ENCODE measurements around the gene XPR1. TPM values are rescaled to one million over a fixed set of nuclear protein-coding genes. Genes with fewer than 3 reads are reported as not detected.

Gene XPR1
- total RNA-seq, 4 donors from 2014 or later: 10.0 to 29.7 (median 26.2) TPM

- no peaks in the 10 kb centered on the region for H3K27me3 ChIP-seq
- H3K27ac ChIP-seq: no peak overlapping the region
- TF ChIP-seq, protein P1, sequence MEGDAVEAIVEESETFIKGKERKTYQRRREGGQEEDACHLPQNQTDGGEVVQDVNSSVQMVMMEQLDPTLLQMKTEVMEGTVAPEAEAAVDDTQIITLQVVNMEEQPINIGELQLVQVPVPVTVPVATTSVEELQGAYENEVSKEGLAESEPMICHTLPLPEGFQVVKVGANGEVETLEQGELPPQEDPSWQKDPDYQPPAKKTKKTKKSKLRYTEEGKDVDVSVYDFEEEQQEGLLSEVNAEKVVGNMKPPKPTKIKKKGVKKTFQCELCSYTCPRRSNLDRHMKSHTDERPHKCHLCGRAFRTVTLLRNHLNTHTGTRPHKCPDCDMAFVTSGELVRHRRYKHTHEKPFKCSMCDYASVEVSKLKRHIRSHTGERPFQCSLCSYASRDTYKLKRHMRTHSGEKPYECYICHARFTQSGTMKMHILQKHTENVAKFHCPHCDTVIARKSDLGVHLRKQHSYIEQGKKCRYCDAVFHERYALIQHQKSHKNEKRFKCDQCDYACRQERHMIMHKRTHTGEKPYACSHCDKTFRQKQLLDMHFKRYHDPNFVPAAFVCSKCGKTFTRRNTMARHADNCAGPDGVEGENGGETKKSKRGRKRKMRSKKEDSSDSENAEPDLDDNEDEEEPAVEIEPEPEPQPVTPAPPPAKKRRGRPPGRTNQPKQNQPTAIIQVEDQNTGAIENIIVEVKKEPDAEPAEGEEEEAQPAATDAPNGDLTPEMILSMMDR (IDR thresholded peaks at IDR 0.05): no peak
- TF ChIP-seq POLR2A (IDR thresholded peaks at IDR 0.05): no peak
- DNase-seq: no peak
- peaks cover 6 to 18% of the 10 kb centered on the region in 2 donors for H3K4me1 ChIP-seq
- no peaks in the 10 kb centered on the region for H3K9me3 ChIP-seq
- intact Hi-C loops (cut with DNase I; ENCODE audit: low total_unique reads): no loop called here
- H3K36me3 ChIP-seq: no peaks in the 10 kb centered on the region
- no peak overlapping the region for H3K4me3 ChIP-seq
Observed at GRCh38 chr1:180924939-180925338, 293.1 kb downstream of the XPR1 start.

DNA sequence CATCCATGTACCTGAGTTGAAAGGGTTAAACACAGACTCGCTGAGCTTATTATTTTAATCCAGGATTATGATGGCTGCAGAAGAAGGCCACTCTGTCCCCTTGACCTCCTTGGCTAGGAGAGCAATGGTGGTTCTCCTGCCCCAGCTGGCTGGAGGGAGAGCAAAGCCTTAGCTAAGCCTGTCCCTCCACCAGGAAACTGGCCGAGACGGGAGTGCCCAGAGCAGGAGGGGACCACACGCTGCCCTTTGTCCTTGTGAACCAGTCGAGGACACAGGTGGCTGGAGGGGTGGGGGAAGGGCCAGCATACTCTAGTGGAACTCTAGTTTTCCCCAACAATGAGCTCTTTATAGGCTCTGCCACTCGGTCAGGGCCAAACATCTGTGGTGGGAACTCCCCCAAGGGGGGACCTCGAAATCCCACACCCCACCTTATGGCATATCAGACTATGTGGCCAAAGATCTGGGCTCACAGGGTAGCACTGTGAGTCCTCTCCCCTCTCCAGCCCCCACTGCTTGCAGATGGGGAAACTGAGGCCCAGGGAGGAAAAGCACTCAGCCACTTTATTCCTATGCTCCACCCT lies 293.7 kb downstream of the XPR1 start:
- no peaks in the 10 kb centered on the region for H3K36me3 ChIP-seq
- intact Hi-C loops (cut with DNase I; ENCODE audit: low total_unique reads): no loop called here
- TF ChIP-seq, protein P1 (IDR thresholded peaks at IDR 0.05): no peak
- no peak for TF ChIP-seq POLR2A (IDR thresholded peaks at IDR 0.05)
- no peak overlapping the region for H3K4me3 ChIP-seq
- H3K27ac ChIP-seq: peak overlapping the region; percentile 74
- H3K9me3 ChIP-seq: no peaks in the 10 kb centered on the region
- DNase-seq: no peak
- no peaks in the 10 kb centered on the region for H3K27me3 ChIP-seq
- peaks cover 6 to 18% of the 10 kb centered on the region in 2 donors for H3K4me1 ChIP-seq

DNA sequence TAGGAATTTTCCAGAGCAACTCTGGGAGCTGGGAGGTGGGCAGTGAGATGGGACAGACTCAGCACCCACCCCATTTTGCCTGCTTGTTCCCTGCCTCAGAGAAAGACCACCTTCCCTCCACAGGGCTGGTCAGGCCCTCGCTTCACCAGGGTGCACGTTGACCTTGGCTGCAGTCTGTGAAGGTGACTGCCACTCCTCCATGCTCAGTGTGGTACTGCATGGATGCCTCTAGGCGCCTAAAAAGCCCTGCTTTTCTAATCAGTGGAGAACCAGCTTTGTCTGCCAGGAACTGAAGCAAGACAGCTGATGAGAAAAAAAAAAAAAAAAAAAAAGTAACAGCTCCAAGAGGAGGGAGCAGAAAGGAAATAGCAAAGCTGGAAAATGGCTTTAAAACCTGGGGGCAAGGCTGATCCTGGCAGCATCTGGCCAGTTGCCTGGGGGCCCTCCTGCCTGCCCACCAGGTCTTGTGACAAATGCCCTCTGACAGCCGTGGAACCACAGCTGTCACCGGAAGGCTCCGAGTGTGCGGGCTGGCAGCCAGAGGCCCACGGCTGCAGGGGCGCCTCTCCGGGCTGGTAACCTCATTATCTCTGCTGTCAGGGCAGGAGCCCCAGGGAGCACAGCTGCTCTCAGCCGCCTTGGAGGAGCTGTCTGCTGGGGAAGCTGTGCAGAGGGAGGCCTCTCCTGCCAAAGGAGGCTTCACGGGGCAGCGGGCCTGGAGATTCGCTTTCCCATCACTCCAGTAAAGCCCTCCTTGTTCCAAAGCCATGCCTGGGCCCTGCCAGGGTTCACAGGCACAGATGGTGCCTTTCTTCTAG lies 294.6 kb downstream of the XPR1 start:
- Histone ChIP-seq H3K36me3 (no peaks in the 10 kb centered on the region), H3K27ac (peak overlapping the region; percentile 74), H3K9me3 (no peaks in the 10 kb centered on the region), H3K4me3 (peak overlapping the region in 1 of 2 donors; percentile 25), H3K27me3 (no peaks in the 10 kb centered on the region), H3K4me1 (peaks cover 6 to 18% of the 10 kb centered on the region in 2 donors)
- TF ChIP-seq POLR2A (IDR thresholded peaks at IDR 0.05): no peak
- TF ChIP-seq, protein P1 (IDR thresholded peaks at IDR 0.05): no peak
- peak; percentile 53 to 66 for DNase-seq
- intact Hi-C loops (cut with DNase I; ENCODE audit: low total_unique reads): no loop called here

GRCh38 chr1:180927348-180927747 lies 295.5 kb downstream of the XPR1 start:
- H3K4me1 ChIP-seq: peaks cover 6 to 18% of the 10 kb centered on the region in 2 donors
- no peaks in the 10 kb centered on the region for H3K27me3 ChIP-seq
- TF ChIP-seq, protein P1 (IDR thresholded peaks at IDR 0.05): no peak
- no peak for TF ChIP-seq POLR2A (IDR thresholded peaks at IDR 0.05)
- no peak overlapping the region for H3K4me3 ChIP-seq
- H3K36me3 ChIP-seq: no peaks in the 10 kb centered on the region
- H3K27ac ChIP-seq: peak overlapping the region; percentile 74
- intact Hi-C loops (cut with DNase I; ENCODE audit: low total_unique reads): no loop called here
- no peaks in the 10 kb centered on the region for H3K9me3 ChIP-seq
- DNase-seq: no peak

- H3K27me3 ChIP-seq: no peaks in the 10 kb centered on the region
- TF ChIP-seq, protein P1 (IDR thresholded peaks at IDR 0.05): no peak
- TF ChIP-seq POLR2A (IDR thresholded peaks at IDR 0.05): no peak
- H3K4me3 ChIP-seq: no peak overlapping the region
- intact Hi-C loops (cut with DNase I; ENCODE audit: low total_unique reads): no loop called here
- no peaks in the 10 kb centered on the region for H3K36me3 ChIP-seq
- peaks cover 6 to 18% of the 10 kb centered on the region in 2 donors for H3K4me1 ChIP-seq
- DNase-seq: no peak
- H3K9me3 ChIP-seq: no peaks in the 10 kb centered on the region
- peak overlapping the region; percentile 74 for H3K27ac ChIP-seq
Observed at GRCh38 chr1:180927841-180928240, 296.0 kb downstream of the XPR1 start.

Measured in uterus (tissue), 4 donors.